HG03103 (cell line): ENCODE results near the gene PAXX.

Source experiments
- ATAC-seq: cut with Tn5 transposase; IDR thresholded peaks from one replicate; pipeline ENCODE4 v1.9.1; 2021; ENCODE audit warnings: low read depth; ENCODE audit not compliant: unreplicated experiment

The PAXX gene

GRCh38 chr9:136952876-136953770, 39.1 kb upstream of the PAXX start:
- ATAC-seq = no peak

DNA sequence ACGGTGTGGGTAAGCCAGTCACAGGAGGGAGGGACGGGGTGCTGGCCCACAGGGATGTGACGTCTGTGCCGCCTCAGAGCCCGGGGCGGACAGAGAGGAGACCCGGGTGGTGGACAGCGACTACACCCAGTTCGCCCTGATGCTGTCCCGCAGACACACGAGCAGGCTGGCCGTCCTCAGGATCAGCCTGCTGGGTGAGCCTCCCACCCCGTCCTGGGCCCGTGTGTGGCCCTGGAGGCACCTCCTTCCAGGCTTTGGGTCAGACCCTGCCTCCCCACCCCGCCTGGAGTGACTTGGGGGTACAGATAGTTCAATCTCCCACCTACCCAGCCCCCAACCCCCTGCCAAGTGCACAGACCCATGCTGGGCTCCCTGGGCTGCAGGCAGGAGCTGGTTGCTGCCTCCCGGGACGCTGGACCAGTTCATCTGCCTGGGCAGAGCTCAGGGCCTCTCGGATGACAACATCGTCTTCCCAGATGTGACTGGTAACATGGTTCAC, 38.4 kb upstream of the PAXX start:
- ATAC-seq = no peak

- no peak for ATAC-seq
Observed at GRCh38 chr9:136954270-136955083, 37.7 kb upstream of the PAXX start.

DNA sequence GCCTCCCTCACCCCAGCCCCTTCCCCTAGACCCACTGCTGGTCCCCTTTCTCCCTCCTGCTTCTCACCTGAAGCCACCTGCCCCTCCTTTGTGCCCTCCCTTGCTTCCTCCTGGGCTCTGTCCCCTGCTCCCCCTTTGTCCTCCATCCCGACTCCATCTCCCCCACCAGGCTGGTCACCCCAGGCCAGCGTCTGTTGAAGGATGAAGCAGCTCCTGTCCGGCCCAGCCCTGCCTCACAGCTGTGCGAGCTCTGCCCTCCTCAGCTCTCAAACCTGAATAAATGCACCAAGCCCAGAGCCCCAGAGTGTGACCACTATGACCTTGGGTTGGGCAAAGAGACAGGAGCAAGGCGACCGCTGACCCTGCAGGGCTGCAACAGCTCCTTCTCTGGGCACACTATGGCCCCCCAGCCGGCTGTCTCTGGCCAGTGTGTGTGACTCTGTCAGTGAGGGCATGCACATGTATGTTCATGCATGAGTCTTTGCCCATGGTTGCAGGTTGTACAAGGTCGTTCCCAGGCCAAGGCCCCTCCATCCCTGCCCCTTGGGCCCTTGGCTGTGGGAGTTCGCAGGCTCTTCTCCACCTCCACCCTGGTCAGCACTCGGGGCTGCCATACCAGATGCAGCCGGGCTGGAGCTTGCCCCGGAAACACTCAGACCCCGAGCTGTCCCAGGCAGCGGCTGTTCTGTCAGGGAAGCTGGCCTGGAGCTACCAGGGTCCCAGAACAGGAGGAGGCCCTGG, 36.9 kb upstream of the PAXX start:
- ATAC-seq = no peak

- no peak for ATAC-seq
Observed at GRCh38 chr9:136955943-136956335, 36.3 kb upstream of the PAXX start.

DNA sequence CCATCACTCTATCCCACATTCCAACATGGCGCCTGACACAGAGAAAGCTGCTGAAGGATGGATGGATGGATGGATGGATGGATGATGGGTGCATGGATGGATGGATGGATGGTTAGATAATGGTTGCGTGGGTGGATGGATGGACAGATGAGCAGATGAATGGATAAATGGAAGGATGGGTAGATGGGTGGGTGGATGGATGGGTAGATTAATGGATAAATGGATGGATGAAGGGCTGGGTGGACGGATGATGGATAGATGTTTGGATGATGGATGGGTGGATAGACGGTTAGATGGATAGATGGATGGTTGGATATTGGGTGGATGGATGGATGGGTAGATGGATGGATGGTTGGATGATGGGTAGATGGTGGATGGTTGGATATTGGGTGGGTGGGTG, 35.6 kb upstream of the PAXX start:
- no peak for ATAC-seq

DNA sequence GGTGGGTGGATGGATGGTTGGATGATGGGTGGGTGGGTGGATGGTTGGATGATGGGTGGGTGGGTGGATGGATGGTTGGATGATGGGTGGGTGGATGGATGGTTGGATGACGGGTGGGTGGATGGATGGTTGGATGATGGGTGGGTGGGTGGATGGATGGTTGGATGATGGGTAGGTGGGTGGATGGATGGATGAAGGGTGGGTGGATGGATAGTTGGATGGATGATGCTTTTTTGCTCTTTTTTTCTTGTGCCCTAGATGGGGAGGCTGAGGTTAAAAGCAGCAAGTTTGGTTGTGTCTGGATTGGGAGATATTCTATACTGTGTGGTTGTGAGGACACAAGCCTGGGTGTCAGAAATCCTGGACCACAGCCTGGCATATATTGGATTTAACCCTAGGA, 34.8 kb upstream of the PAXX start:
- no peak for ATAC-seq

- ATAC-seq = no peak
Observed at GRCh38 chr9:136957901-136958300, 34.3 kb upstream of the PAXX start.

- ATAC-seq = no peak
Observed at GRCh38 chr9:136958473-136958872, 33.7 kb upstream of the PAXX start.

GRCh38 chr9:136958898-136959850, 33.0 kb upstream of the PAXX start:
- no peak for ATAC-seq

- ATAC-seq = no peak
Observed at GRCh38 chr9:136960212-136960937, 31.8 kb upstream of the PAXX start.

DNA sequence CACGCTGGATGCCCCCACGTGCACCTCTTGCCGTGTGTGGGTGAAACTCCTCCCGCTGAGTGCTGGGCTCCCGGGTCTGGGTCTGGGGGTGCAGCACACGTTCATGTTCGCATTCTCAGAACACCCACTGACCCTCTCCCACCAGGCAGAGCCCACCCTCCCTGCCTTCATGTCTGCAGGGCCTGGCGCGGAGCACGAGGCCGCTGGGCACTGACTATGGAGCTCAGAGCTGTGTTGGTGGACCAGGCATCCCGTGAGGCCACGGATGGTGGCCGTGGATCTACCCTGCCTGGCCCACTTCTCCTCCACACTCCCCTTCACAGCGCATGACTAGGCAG, 31.3 kb upstream of the PAXX start:
- no peak for ATAC-seq

DNA sequence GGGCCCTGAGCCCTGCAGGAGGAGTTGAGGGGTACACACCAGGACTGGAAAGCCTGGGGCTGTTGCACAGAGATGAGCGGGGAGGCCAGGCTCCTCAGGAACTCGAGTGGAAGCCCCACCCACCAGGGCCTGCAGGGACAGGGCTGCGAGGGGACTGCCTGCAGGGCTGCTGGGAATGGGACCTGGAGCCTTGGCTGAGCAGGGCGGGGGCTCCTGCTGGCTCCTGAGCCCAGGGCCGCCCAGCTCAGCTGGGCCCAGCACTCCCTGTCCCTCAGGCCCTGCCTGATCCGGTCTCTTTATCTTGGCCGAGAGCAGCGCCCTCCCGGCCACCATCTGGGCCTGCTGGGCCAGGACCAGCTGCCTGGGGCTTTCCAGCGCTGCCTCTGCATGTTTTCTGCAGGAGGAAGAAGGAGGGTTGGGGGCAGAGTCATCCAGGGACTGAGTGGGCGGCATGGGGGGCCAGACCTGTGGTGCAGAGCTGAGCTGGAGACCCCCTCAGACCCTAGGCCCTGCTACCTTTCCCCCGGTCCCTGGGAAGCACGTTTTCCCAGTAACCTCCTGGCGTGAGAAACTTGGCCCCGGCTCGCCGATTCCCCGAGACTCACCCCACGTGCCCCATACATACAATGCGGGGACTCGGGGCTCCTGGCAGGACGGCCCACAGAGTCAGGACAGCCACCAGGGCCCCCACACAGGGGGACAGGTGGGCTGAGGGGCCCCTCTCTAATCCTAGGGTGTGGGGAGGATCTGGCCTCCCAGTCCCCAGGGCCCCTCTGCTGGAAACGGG, 30.8 kb upstream of the PAXX start:
- ATAC-seq = no peak

GRCh38 chr9:136962163-136962562, 30.1 kb upstream of the PAXX start:
- no peak for ATAC-seq

GRCh38 chr9:136962701-136963248, 29.4 kb upstream of the PAXX start:
- ATAC-seq = no peak

DNA sequence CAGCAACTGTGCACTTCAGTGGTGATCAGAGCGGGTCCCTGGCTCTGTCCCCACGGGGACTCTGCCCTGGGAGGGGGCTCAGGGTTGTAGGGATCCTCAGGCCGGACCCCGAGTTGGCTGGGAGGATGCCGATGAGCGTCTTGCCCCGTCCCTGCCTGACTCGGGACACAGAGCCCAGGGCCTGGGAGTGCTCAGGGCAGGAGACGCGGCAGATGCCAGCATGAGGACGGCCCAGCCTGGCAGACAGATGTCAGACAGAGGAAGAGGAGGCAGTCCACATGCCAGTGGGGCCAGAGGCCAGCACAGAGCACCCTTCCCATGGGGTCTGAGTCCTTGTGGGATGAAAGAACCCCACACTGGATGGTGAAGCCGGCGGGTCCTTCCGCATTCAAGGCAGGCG, 28.9 kb upstream of the PAXX start:
- no peak for ATAC-seq

GRCh38 chr9:136963751-136964150, 28.5 kb upstream of the PAXX start:
- no peak for ATAC-seq

- ATAC-seq = no peak
Observed at GRCh38 chr9:136964171-136964689, 28.0 kb upstream of the PAXX start.
